ENCODE measurements around the gene PHYKPL.
"Not testable (repeated sequence)": the region's sequence is repeated elsewhere in the genome, so short reads cannot be mapped to it uniquely, and the experiment has no call there.

The PHYKPL gene

GRCh38 chr5:178264044-178264443 lies 31.4 kb upstream of the PHYKPL start:
- DNase-seq (ENCODE audit: low spot score) = no peak

- no peak for DNase-seq (ENCODE audit: low spot score)
Measured at GRCh38 chr5:178261666-178262600, 29.3 kb upstream of the PHYKPL start.

- no peak for DNase-seq (ENCODE audit: low spot score)
Measured at GRCh38 chr5:178259623-178260536, 27.3 kb upstream of the PHYKPL start.

GRCh38 chr5:178257650-178258049 lies 25.0 kb upstream of the PHYKPL start:
- DNase-seq (ENCODE audit: low spot score) = no peak

GRCh38 chr5:178256746-178257145 lies 24.1 kb upstream of the PHYKPL start:
- no peak for DNase-seq (ENCODE audit: low spot score)

- DNase-seq (ENCODE audit: low spot score) = not testable (repeated sequence)
Measured at GRCh38 chr5:178253632-178254031, 21.0 kb upstream of the PHYKPL start.

- no peak for DNase-seq (ENCODE audit: low spot score)
Measured at GRCh38 chr5:178252258-178252657, 19.7 kb upstream of the PHYKPL start.

GRCh38 chr5:178250263-178250662 lies 17.7 kb upstream of the PHYKPL start:
- no peak for DNase-seq (ENCODE audit: low spot score)

- DNase-seq (ENCODE audit: low spot score) = no peak
Measured at GRCh38 chr5:178249191-178249989, 16.8 kb upstream of the PHYKPL start.

- no peak for DNase-seq (ENCODE audit: low spot score)
Measured at GRCh38 chr5:178248750-178249149, 16.1 kb upstream of the PHYKPL start.

- DNase-seq (ENCODE audit: low spot score) = no peak
Measured at GRCh38 chr5:178247481-178248456, 15.2 kb upstream of the PHYKPL start.

GRCh38 chr5:178246624-178247279 lies 14.2 kb upstream of the PHYKPL start:
- DNase-seq (ENCODE audit: low spot score) = no peak

GRCh38 chr5:178245389-178245788 lies 12.8 kb upstream of the PHYKPL start:
- DNase-seq (ENCODE audit: low spot score) = no peak

- DNase-seq (ENCODE audit: low spot score) = no peak
Measured at GRCh38 chr5:178244576-178244975, 12.0 kb upstream of the PHYKPL start.

GRCh38 chr5:178242416-178242815 lies 9.8 kb upstream of the PHYKPL start:
- no peak for DNase-seq (ENCODE audit: low spot score)

- DNase-seq (ENCODE audit: low spot score) = no peak
Measured at GRCh38 chr5:178241688-178242231, 9.2 kb upstream of the PHYKPL start.

GRCh38 chr5:178241231-178241663 lies 8.6 kb upstream of the PHYKPL start:
- no peak for DNase-seq (ENCODE audit: low spot score)

GRCh38 chr5:178240766-178241165 lies 8.2 kb upstream of the PHYKPL start:
- no peak for DNase-seq (ENCODE audit: low spot score)

GRCh38 chr5:178240341-178240741 lies 7.7 kb upstream of the PHYKPL start:
- DNase-seq (ENCODE audit: low spot score) = no peak

Data from hematopoietic multipotent progenitor cell treated with erythropoietin and hydrocortisone succinate and interleukin-3 and kit ligand, for 17 days (in vitro differentiated cells).